Kidney epithelial cell (primary cell): ENCODE measurements around the gene PIAS2. TPM values are rescaled to one million over a fixed set of nuclear protein-coding genes. Genes with fewer than 3 reads are reported as not detected.
"Not testable (repeated sequence)": the region's sequence is repeated elsewhere in the genome, so short reads cannot be mapped to it uniquely, and the experiment has no call there.

ENCODE experiments used
- DNase-seq: peaks from one replicate; pipeline ENCODE4 v3.0.0-alpha.2; 2010; ENCODE audit warnings: low read depth
- H3K27me3 ChIP-seq: 2 replicates; pipeline ENCODE4 v1.6.0; 2011; ENCODE audit warnings: low read length; ENCODE audit not compliant: control insufficient read depth, insufficient read depth
- H3K36me3 ChIP-seq: 2 replicates; pipeline ENCODE4 v1.5.1; 2011; ENCODE audit warnings: low read length; ENCODE audit not compliant: control insufficient read depth, insufficient read depth
- H3K4me3 ChIP-seq: 2 replicates; pipeline ENCODE4 v1.5.1; 2011; ENCODE audit warnings: low read depth, mild to moderate bottlenecking, control low read depth, low read length
- CTCF ChIP-seq: IDR thresholded peaks from 2 replicates; pipeline ENCODE4 v1.5.1; 2011; ENCODE audit warnings: mild to moderate bottlenecking, moderate library complexity, low read length, control low read depth, inconsistent platforms; ENCODE audit not compliant: insufficient read depth, poor library complexity, severe bottlenecking
- total RNA-seq: library from RNA; depleted of rRNA; stranded (reverse); fragments of >200 nt; gene quantifications from 2 replicates; pipeline ENCODE4 v1.2.3, GENCODE V29; 2015

PIAS2 gene
- total RNA-seq, 1 donor from 2014 or later, result 8.7 TPM

GRCh38 chr18:46815661-46816060 is 101.6 kb downstream of the PIAS2 start:
- Histone ChIP-seq H3K27me3 (no peaks in the 10 kb centered on the region), H3K36me3 (no peaks in the 10 kb centered on the region), H3K4me3 (no peak overlapping the region)
- no peak for DNase-seq
- no peak for TF ChIP-seq CTCF

DNA sequence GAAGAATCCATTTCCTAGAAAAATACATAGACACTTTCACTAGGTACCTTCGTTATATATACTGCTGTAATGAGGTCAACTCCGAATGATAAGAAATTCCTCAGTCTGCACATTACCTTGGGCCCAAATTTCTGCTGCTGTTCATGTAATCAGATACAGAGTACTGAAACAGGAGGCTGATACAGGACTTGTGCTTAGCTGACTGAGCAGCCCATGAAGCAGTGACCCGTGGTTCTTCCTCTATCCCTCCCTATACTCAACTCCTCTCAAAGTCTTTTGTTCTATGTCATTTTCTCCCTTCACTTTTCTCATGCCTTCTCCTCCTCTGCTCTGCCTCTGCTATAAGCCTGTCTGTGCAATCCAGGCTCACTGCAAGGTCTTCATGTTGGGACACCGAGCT is 102.9 kb downstream of the PIAS2 start:
- no peak for TF ChIP-seq CTCF
- no peak for DNase-seq
- Histone ChIP-seq H3K27me3 (no peaks in the 10 kb centered on the region), H3K36me3 (no peaks in the 10 kb centered on the region), H3K4me3 (no peak overlapping the region)

- DNase-seq, result no peak
- Histone ChIP-seq H3K36me3 (no peaks in the 10 kb centered on the region), H3K4me3 (no peak overlapping the region), H3K27me3 (no peaks in the 10 kb centered on the region)
- TF ChIP-seq CTCF, result no peak
Observed at GRCh38 chr18:46812311-46812710, 105.0 kb downstream of the PIAS2 start.

GRCh38 chr18:46810481-46811000 is 106.8 kb downstream of the PIAS2 start:
- no peak overlapping the region for H3K4me3 ChIP-seq
- no peak for TF ChIP-seq CTCF
- H3K36me3 ChIP-seq, result no peaks in the 10 kb centered on the region
- no peak for DNase-seq
- no peaks in the 10 kb centered on the region for H3K27me3 ChIP-seq

GRCh38 chr18:46809145-46809544 is 108.2 kb downstream of the PIAS2 start:
- H3K27me3 ChIP-seq, result no peaks in the 10 kb centered on the region
- H3K4me3 ChIP-seq, result no peak overlapping the region
- H3K36me3 ChIP-seq, result no peaks in the 10 kb centered on the region
- TF ChIP-seq CTCF, result no peak
- no peak for DNase-seq

- not testable (repeated sequence) for DNase-seq, H3K4me3 ChIP-seq, H3K27me3 ChIP-seq, H3K36me3 ChIP-seq
Observed at GRCh38 chr18:46795945-46796344, 121.4 kb downstream of the PIAS2 start.
